Activated gamma-delta T cell treated with anti-CD3 and anti-CD28 coated beads, Interleukin-2, amount 50 U/mL, for 16 hours (primary cell): Measurements from ENCODE around the gene SPTBN5.

Source experiments
- DNase-seq: peaks from one replicate; pipeline ENCODE4 v3.0.0-alpha.2; 2020; ENCODE audit warnings: low read depth

Gene SPTBN5

GRCh38 chr15:41903782-41904181, 9.9 kb upstream of the SPTBN5 start:
- DNase-seq = no peak

- DNase-seq = no peak
These were observed 7.6 kb upstream of the SPTBN5 start for GRCh38 chr15:41901431-41901830.

- DNase-seq = no peak
These were observed 6.9 kb upstream of the SPTBN5 start for GRCh38 chr15:41900526-41901380.

GRCh38 chr15:41899854-41900442, 6.1 kb upstream of the SPTBN5 start:
- DNase-seq = no peak

GRCh38 chr15:41897363-41897799, 3.5 kb upstream of the SPTBN5 start:
- DNase-seq = no peak

- no peak for DNase-seq
These were observed 2.7 kb upstream of the SPTBN5 start for GRCh38 chr15:41896566-41896965.

GRCh38 chr15:41895957-41896356, 2.1 kb upstream of the SPTBN5 start:
- no peak for DNase-seq

GRCh38 chr15:41895491-41895890, 1.6 kb upstream of the SPTBN5 start:
- no peak for DNase-seq

- peak; percentile 81 for DNase-seq
These were observed 1.1 kb upstream of the SPTBN5 start for GRCh38 chr15:41894791-41895463.

- DNase-seq = no peak
These were observed 468 bp upstream of the SPTBN5 start for GRCh38 chr15:41894251-41894790.

GRCh38 chr15:41892621-41893421, 1.0 kb downstream of the SPTBN5 start:
- no peak for DNase-seq

GRCh38 chr15:41891946-41892345, 1.9 kb downstream of the SPTBN5 start:
- no peak for DNase-seq

GRCh38 chr15:41891226-41891625, 2.6 kb downstream of the SPTBN5 start:
- DNase-seq = no peak

- no peak for DNase-seq
These were observed 3.7 kb downstream of the SPTBN5 start for GRCh38 chr15:41890050-41890690.

GRCh38 chr15:41888662-41889253, 5.1 kb downstream of the SPTBN5 start:
- DNase-seq = no peak

GRCh38 chr15:41887893-41888292, 6.0 kb downstream of the SPTBN5 start:
- DNase-seq = no peak

- DNase-seq = no peak
These were observed 6.7 kb downstream of the SPTBN5 start for GRCh38 chr15:41887161-41887560.

GRCh38 chr15:41886741-41887140, 7.1 kb downstream of the SPTBN5 start:
- no peak for DNase-seq

GRCh38 chr15:41885841-41886240, 8.0 kb downstream of the SPTBN5 start:
- DNase-seq = no peak

- no peak for DNase-seq
These were observed 8.5 kb downstream of the SPTBN5 start for GRCh38 chr15:41885321-41885720.

- no peak for DNase-seq
These were observed 9.4 kb downstream of the SPTBN5 start for GRCh38 chr15:41884458-41884857.
